ENCODE measurements around the gene EFEMP2. TPM values are rescaled to one million over a fixed set of nuclear protein-coding genes. Genes with fewer than 3 reads are reported as not detected.
A peak's percentile ranks its signal among the peaks of the same experiment; 100 is the strongest.

The EFEMP2 gene
- total RNA-seq, 1 experiment from 2014 or later = 3.4 TPM

GRCh38 chr11:65915101-65915820 is 42.7 kb upstream of the EFEMP2 start:
- no TSS peak for BruUV-seq (replicated peaks)
- Mint-ChIP-seq H3K4me1 (ENCODE audit: low read depth, unreplicated experiment) (peaks cover 53% of the 10 kb centered on the region), H3K4me3 (ENCODE audit: low read depth, unreplicated experiment) (peak overlapping the region; percentile 94), H3K9me3 (ENCODE audit: low read depth, unreplicated experiment) (no peaks in the 10 kb centered on the region), H3K36me3 (ENCODE audit: insufficient read depth, unreplicated experiment) (peaks cover 57% of the 10 kb centered on the region), H3K27ac (ENCODE audit: unreplicated experiment) (peak overlapping the region; percentile 99), H3K27me3 (ENCODE audit: unreplicated experiment) (no peaks in the 10 kb centered on the region)
- DNase-seq = no peak
- TF ChIP-seq CTCF (IDR thresholded peaks at IDR 0.05; ENCODE audit: unreplicated experiment) = no peak
- CTCF ChIA-PET = interaction anchor here (0.6 to 1.4 kb wide), 4 partner anchors 15 to 55 kb away, joined by 4 to 16 read pairs (median 5); partner anchors contain the start of genes FIBP, FOSL1 and MUS81
- intact Hi-C loops (cut with micrococcal nuclease; ENCODE audit: unreplicated experiment) = no loop called here

GRCh38 chr11:65912845-65913244 is 40.2 kb upstream of the EFEMP2 start:
- TF ChIP-seq CTCF (IDR thresholded peaks at IDR 0.05; ENCODE audit: unreplicated experiment) = no peak
- BruUV-seq (replicated peaks) = no TSS peak
- peak overlapping the region; percentile 33 for H3K27ac Mint-ChIP-seq (ENCODE audit: unreplicated experiment)
- H3K4me1 Mint-ChIP-seq (ENCODE audit: low read depth, unreplicated experiment) = peaks cover 63% of the 10 kb centered on the region
- H3K9me3 Mint-ChIP-seq (ENCODE audit: low read depth, unreplicated experiment) = no peaks in the 10 kb centered on the region
- H3K4me3 Mint-ChIP-seq (ENCODE audit: low read depth, unreplicated experiment) = no peak overlapping the region
- intact Hi-C loops (cut with micrococcal nuclease; ENCODE audit: unreplicated experiment) = no loop called here
- CTCF ChIA-PET = interaction anchor here (2.1 to 2.5 kb wide), 2 partner anchors 22 to 24 kb away, joined by 8 to 9 read pairs; partner anchors contain the start of genes CCDC85B and FIBP
- peaks cover 35% of the 10 kb centered on the region for H3K36me3 Mint-ChIP-seq (ENCODE audit: insufficient read depth, unreplicated experiment)
- DNase-seq = no peak
- H3K27me3 Mint-ChIP-seq (ENCODE audit: unreplicated experiment) = no peaks in the 10 kb centered on the region

GRCh38 chr11:65911682-65912568 is 39.3 kb upstream of the EFEMP2 start:
- CTCF ChIA-PET = interaction anchor here (1.1 to 2.5 kb wide), 3 partner anchors 21 to 28 kb away, joined by 5 to 9 read pairs (median 8); partner anchors contain the start of genes CCDC85B and FIBP
- Mint-ChIP-seq H3K27ac (ENCODE audit: unreplicated experiment) (peak overlapping the region; percentile 48), H3K9me3 (ENCODE audit: low read depth, unreplicated experiment) (no peaks in the 10 kb centered on the region), H3K27me3 (ENCODE audit: unreplicated experiment) (no peaks in the 10 kb centered on the region), H3K36me3 (ENCODE audit: insufficient read depth, unreplicated experiment) (peaks cover 30% of the 10 kb centered on the region), H3K4me3 (ENCODE audit: low read depth, unreplicated experiment) (no peak overlapping the region), H3K4me1 (ENCODE audit: low read depth, unreplicated experiment) (peaks cover 61% of the 10 kb centered on the region)
- peak; percentile 49 for DNase-seq
- intact Hi-C loops (cut with micrococcal nuclease; ENCODE audit: unreplicated experiment) = no loop called here
- TF ChIP-seq CTCF (IDR thresholded peaks at IDR 0.05; ENCODE audit: unreplicated experiment) = no peak
- no TSS peak for BruUV-seq (replicated peaks)

- CTCF ChIA-PET = interaction anchor here (0.7 kb wide), 1 partner anchor 26 kb away, joined by 4 read pairs; no protein-coding TSS in a partner anchor
- Mint-ChIP-seq H3K27me3 (ENCODE audit: unreplicated experiment) (no peaks in the 10 kb centered on the region), H3K9me3 (ENCODE audit: low read depth, unreplicated experiment) (no peaks in the 10 kb centered on the region), H3K27ac (ENCODE audit: unreplicated experiment) (peak overlapping the region; percentile 56), H3K36me3 (ENCODE audit: insufficient read depth, unreplicated experiment) (peaks cover 12% of the 10 kb centered on the region), H3K4me1 (ENCODE audit: low read depth, unreplicated experiment) (peaks cover 56% of the 10 kb centered on the region), H3K4me3 (ENCODE audit: low read depth, unreplicated experiment) (no peak overlapping the region)
- DNase-seq = no peak
- TF ChIP-seq CTCF (IDR thresholded peaks at IDR 0.05; ENCODE audit: unreplicated experiment) = no peak
- no TSS peak for BruUV-seq (replicated peaks)
- intact Hi-C loops (cut with micrococcal nuclease; ENCODE audit: unreplicated experiment) = no loop called here
These were observed 35.3 kb upstream of the EFEMP2 start for GRCh38 chr11:65907878-65908277.
